Uterus (tissue), 2 donors: ENCODE results near the gene CRB1.

ENCODE experiments used
- CTCF ChIP-seq, 4 experiments: fragments of 200-600 bp in 2 of 4; fragments of 450-650 bp in 2 of 4; sonication (generic) in 2 of 4; IDR thresholded peaks; one replicate each; pipeline ENCODE4 v1.5.1; 2016 to 2019; ENCODE audit warnings: antibody characterized with exemption in 4 of 4, mild to moderate bottlenecking in 2 of 4, moderate library complexity in 1 of 4
- POLR2A ChIP-seq, 2 donors: fragments of 450-650 bp; IDR thresholded peaks; one replicate each; pipeline ENCODE4 v1.6.1; 2016; ENCODE audit warnings: antibody characterized with exemption in 2 of 2, mild to moderate bottlenecking in 1 of 2, moderate library complexity in 1 of 2

GRCh38 chr1:197465528-197466327 is 197.7 kb downstream of the CRB1 start:
- TF ChIP-seq CTCF (IDR thresholded peaks at IDR 0.05) (no peak), POLR2A (IDR thresholded peaks at IDR 0.05) (no peak)
